ENCODE results near the gene CFAP53. TPM values are rescaled to one million over a fixed set of nuclear protein-coding genes. Genes with fewer than 3 reads are reported as not detected.
"Not testable (repeated sequence)": the region's sequence is repeated elsewhere in the genome, so short reads cannot be mapped to it uniquely, and the experiment has no call there.

The CFAP53 gene
- total RNA-seq, 2 experiments from 2014 or later: 0.86 TPM; not detected in 1

DNA sequence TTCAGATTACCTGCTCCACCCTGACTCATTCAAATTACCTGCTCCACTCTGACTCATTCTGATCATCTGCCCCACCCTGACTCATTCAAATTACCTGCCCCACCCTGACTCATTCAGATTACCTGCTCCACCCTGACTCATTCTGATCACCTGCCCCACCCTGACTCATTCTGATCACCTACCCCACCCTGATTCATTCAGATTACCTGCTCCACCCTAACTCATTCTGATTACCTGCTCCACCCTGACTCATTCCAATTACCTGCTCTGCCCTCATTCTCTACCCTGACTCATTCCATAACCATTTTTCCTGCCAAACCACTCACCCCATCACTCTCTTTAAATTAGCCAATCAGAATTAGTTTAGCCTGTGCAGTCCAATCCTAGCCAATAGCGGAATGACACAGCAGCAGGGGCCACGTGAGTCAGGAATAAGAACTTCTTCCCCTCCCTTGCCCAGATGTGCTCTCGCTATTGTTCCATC is 26.2 kb downstream of the CFAP53 start:
- no peaks in the 10 kb centered on the region for H3K79me2 ChIP-seq (ENCODE audit: insufficient read depth, low read depth, low read length)
- H2AFZ ChIP-seq (ENCODE audit: low read length): no peak overlapping the region
- H3K9me3 ChIP-seq (ENCODE audit: low read length): no peaks in the 10 kb centered on the region
- intact Hi-C loops (cut with micrococcal nuclease; ENCODE audit: unreplicated experiment): no loop called here
- BruUV-seq (replicated peaks): no TSS peak
- no peak for DNase-seq (ENCODE audit: low spot score)
- no peak for TF ChIP-seq EZH2phosphoT487 (IDR thresholded peaks at IDR 0.05; ENCODE audit: borderline replicate concordance, low read depth, low read length)
- TF ChIP-seq, protein P1, sequence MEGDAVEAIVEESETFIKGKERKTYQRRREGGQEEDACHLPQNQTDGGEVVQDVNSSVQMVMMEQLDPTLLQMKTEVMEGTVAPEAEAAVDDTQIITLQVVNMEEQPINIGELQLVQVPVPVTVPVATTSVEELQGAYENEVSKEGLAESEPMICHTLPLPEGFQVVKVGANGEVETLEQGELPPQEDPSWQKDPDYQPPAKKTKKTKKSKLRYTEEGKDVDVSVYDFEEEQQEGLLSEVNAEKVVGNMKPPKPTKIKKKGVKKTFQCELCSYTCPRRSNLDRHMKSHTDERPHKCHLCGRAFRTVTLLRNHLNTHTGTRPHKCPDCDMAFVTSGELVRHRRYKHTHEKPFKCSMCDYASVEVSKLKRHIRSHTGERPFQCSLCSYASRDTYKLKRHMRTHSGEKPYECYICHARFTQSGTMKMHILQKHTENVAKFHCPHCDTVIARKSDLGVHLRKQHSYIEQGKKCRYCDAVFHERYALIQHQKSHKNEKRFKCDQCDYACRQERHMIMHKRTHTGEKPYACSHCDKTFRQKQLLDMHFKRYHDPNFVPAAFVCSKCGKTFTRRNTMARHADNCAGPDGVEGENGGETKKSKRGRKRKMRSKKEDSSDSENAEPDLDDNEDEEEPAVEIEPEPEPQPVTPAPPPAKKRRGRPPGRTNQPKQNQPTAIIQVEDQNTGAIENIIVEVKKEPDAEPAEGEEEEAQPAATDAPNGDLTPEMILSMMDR (conservative IDR thresholded peaks at IDR 0.05; ENCODE audit: low read length): no peak
- CTCF ChIA-PET (ENCODE audit: unreplicated experiment): no interaction called here
- no peaks in the 10 kb centered on the region for H3K36me3 ChIP-seq (ENCODE audit: insufficient read depth, low read length)
- no peak overlapping the region for H3K27ac ChIP-seq (ENCODE audit: low read depth, low read length, poor library complexity, severe bottlenecking)
- no peak overlapping the region for H3K4me2 ChIP-seq (ENCODE audit: low read length)
- H3K4me1 ChIP-seq (ENCODE audit: insufficient read depth, low read length, poor library complexity, severe bottlenecking): no peaks in the 10 kb centered on the region
- no peaks in the 10 kb centered on the region for H4K20me1 ChIP-seq (ENCODE audit: insufficient read depth, low read length)
- POLR2A ChIA-PET: no interaction called here
- H3K9me2 ChIP-seq (ENCODE audit: insufficient read depth, low read length): no peaks in the 10 kb centered on the region
- H3K4me3 ChIP-seq (ENCODE audit: low read depth, low read length, poor library complexity, severe bottlenecking): no peak overlapping the region

DNA sequence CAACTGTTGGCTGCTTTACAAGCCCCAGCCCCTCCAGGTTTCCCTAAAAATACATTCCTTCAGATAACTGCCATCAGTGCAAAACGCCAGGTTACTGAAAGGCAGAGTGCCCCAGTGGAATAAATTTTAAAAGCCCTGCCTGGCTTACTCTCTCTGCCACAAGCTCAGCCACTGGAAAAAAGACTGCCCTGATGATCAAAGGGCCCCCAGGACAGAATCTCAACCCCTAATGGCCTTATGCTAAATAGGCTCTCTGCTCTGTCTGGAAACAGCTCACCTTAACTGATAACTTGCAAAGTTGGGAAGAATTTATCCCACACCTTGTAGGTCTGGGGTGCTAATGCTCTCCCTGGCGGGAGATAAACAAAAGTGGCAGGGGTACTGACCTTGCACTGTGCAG is 33.9 kb downstream of the CFAP53 start:
- CTCF ChIA-PET (ENCODE audit: unreplicated experiment): no interaction called here
- H3K4me1 ChIP-seq (ENCODE audit: insufficient read depth, low read length, poor library complexity, severe bottlenecking): peaks cover 3% of the 10 kb centered on the region
- no peak overlapping the region for H2AFZ ChIP-seq (ENCODE audit: low read length)
- no peaks in the 10 kb centered on the region for H3K9me2 ChIP-seq (ENCODE audit: insufficient read depth, low read length)
- H3K4me2 ChIP-seq (ENCODE audit: low read length): no peak overlapping the region
- POLR2A ChIA-PET: interaction anchor here (0.7 kb wide), 1 partner anchor 215 kb away, joined by 3 read pairs; no protein-coding TSS in a partner anchor
- H3K79me2 ChIP-seq (ENCODE audit: insufficient read depth, low read depth, low read length): no peaks in the 10 kb centered on the region
- BruUV-seq (replicated peaks): no TSS peak
- no peaks in the 10 kb centered on the region for H4K20me1 ChIP-seq (ENCODE audit: insufficient read depth, low read length)
- H3K4me3 ChIP-seq (ENCODE audit: low read depth, low read length, poor library complexity, severe bottlenecking): no peak overlapping the region
- H3K36me3 ChIP-seq (ENCODE audit: insufficient read depth, low read length): no peaks in the 10 kb centered on the region
- TF ChIP-seq, protein P1 (conservative IDR thresholded peaks at IDR 0.05; ENCODE audit: low read length): no peak
- TF ChIP-seq EZH2phosphoT487 (IDR thresholded peaks at IDR 0.05; ENCODE audit: borderline replicate concordance, low read depth, low read length): no peak
- H3K9me3 ChIP-seq (ENCODE audit: low read length): no peaks in the 10 kb centered on the region
- intact Hi-C loops (cut with micrococcal nuclease; ENCODE audit: unreplicated experiment): no loop called here
- H3K27ac ChIP-seq (ENCODE audit: low read depth, low read length, poor library complexity, severe bottlenecking): no peak overlapping the region
- DNase-seq (ENCODE audit: low spot score): no peak

DNA sequence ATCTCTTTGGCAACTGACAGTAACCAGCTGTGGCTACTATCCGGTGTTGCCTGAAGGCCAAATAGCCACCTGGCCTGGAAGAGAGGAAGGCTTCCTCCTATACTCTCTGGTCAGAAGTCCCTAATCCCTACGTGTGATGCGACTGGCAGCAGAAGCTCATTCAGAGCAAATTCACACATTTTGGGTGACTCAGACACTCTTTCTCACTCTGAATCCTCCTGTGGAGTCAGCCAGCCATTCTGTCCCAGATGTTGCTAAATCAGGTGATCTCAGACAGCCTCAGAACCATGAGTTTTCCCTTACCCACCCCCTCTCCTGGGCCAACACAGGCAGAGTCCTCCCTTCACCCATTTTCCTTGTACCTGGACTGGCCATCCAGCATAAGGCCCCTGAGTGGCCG is 34.7 kb downstream of the CFAP53 start:
- no peaks in the 10 kb centered on the region for H3K36me3 ChIP-seq (ENCODE audit: insufficient read depth, low read length)
- CTCF ChIA-PET (ENCODE audit: unreplicated experiment): no interaction called here
- no peaks in the 10 kb centered on the region for H3K9me2 ChIP-seq (ENCODE audit: insufficient read depth, low read length)
- no peaks in the 10 kb centered on the region for H3K79me2 ChIP-seq (ENCODE audit: insufficient read depth, low read depth, low read length)
- no peaks in the 10 kb centered on the region for H3K9me3 ChIP-seq (ENCODE audit: low read length)
- H3K4me1 ChIP-seq (ENCODE audit: insufficient read depth, low read length, poor library complexity, severe bottlenecking): peaks cover 11% of the 10 kb centered on the region
- intact Hi-C loops (cut with micrococcal nuclease; ENCODE audit: unreplicated experiment): no loop called here
- no peak overlapping the region for H2AFZ ChIP-seq (ENCODE audit: low read length)
- H3K4me3 ChIP-seq (ENCODE audit: low read depth, low read length, poor library complexity, severe bottlenecking): no peak overlapping the region
- H3K4me2 ChIP-seq (ENCODE audit: low read length): no peak overlapping the region
- TF ChIP-seq, protein P1 (conservative IDR thresholded peaks at IDR 0.05; ENCODE audit: low read length): no peak
- TF ChIP-seq EZH2phosphoT487 (IDR thresholded peaks at IDR 0.05; ENCODE audit: borderline replicate concordance, low read depth, low read length): no peak
- H4K20me1 ChIP-seq (ENCODE audit: insufficient read depth, low read length): no peaks in the 10 kb centered on the region
- POLR2A ChIA-PET: no interaction called here
- no peak for DNase-seq (ENCODE audit: low spot score)
- no TSS peak for BruUV-seq (replicated peaks)
- no peak overlapping the region for H3K27ac ChIP-seq (ENCODE audit: low read depth, low read length, poor library complexity, severe bottlenecking)

DNA sequence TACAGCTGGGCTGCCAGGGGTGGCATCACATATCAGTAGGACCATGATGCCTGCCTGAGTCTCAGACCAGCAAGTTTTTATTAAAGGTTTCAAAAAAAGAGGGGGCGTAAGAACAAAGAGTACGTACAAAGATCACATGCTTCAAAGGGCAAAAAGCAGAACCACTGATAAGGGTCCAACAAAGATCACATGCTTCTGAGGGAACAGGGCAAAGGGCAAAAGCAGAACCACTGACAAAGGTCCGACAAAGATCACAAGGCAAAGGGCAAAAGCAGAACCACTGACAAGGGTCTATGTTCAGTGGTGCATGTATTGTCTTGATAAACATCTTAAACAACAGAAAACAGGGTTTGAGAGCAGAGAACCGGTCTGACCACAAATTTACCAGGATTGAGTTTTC is 46.0 kb downstream of the CFAP53 start:
- H3K4me2 ChIP-seq (ENCODE audit: low read length); H3K9me2 ChIP-seq (ENCODE audit: insufficient read depth, low read length); H4K20me1 ChIP-seq (ENCODE audit: insufficient read depth, low read length); DNase-seq (ENCODE audit: low spot score); H3K79me2 ChIP-seq (ENCODE audit: insufficient read depth, low read depth, low read length); H3K4me1 ChIP-seq (ENCODE audit: insufficient read depth, low read length, poor library complexity, severe bottlenecking); H3K36me3 ChIP-seq (ENCODE audit: insufficient read depth, low read length); intact Hi-C loops (cut with micrococcal nuclease; ENCODE audit: unreplicated experiment); H3K27ac ChIP-seq (ENCODE audit: low read depth, low read length, poor library complexity, severe bottlenecking); BruUV-seq (replicated peaks); H2AFZ ChIP-seq (ENCODE audit: low read length); POLR2A ChIA-PET; H3K4me3 ChIP-seq (ENCODE audit: low read depth, low read length, poor library complexity, severe bottlenecking); H3K9me3 ChIP-seq (ENCODE audit: low read length); CTCF ChIA-PET (ENCODE audit: unreplicated experiment): not testable (repeated sequence)
